Limb (tissue), 2 donors: ENCODE measurements around the gene CAPZB.
"Not testable (repeated sequence)": the region's sequence is repeated elsewhere in the genome, so short reads cannot be mapped to it uniquely, and the experiment has no call there.

Source experiments
- DNase-seq, 2 donors: peaks; one replicate each; pipeline ENCODE4 v3.0.0-alpha.2; 2016; ENCODE audit errors: extremely low spot score in 2 of 2

CAPZB gene

GRCh38 chr1:19499887-19500286 lies 14.5 kb upstream of the CAPZB start:
- DNase-seq = not testable (repeated sequence)

DNA sequence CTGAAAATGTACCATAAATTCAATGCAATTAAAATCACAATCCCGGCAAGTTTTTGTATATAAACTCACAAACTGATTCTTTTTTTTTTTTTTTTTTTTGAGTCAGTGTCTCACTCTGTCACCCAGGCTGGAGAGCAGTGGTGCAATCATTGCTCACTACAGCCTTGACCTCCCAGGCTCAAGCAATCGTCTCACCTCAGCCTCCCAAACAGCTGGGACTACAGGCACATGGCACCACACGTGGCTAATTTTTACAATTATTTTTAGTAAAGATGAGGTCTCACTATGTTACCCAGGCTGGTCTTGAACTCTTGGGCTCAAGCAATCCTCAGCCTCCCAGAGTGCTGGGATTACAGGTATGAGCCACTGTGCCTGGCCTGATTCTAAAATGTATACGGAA lies 12.1 kb upstream of the CAPZB start:
- DNase-seq = not testable (repeated sequence)

GRCh38 chr1:19496527-19496874 lies 11.2 kb upstream of the CAPZB start:
- DNase-seq = no peak

GRCh38 chr1:19495799-19496526 lies 10.6 kb upstream of the CAPZB start:
- peak; percentile 40 to 55 for DNase-seq

GRCh38 chr1:19495000-19495656 lies 9.8 kb upstream of the CAPZB start:
- DNase-seq = no peak

- DNase-seq = no peak
These were observed 8.2 kb upstream of the CAPZB start for GRCh38 chr1:19493547-19493946.

DNA sequence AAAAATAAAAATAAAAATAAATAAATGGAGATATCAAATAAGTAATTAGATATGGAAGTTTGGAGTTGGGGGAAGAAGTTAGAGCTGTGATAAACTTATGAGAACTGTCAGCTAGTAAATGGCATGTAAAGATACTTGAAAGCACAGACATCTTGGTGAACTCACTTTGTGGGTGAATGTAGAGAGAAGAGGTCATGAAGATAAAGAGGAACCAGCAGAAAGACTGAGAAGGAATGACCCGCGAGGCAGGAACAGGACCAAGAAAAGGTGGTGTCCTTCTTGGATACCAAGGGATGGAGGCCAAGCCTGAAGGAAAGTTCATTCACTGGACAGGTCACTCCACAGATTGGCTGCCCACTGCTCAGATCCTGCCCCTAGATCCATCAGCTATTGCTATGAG lies 4.7 kb upstream of the CAPZB start:
- no peak for DNase-seq

- DNase-seq = no peak
These were observed 2.8 kb upstream of the CAPZB start for GRCh38 chr1:19488136-19488535.

DNA sequence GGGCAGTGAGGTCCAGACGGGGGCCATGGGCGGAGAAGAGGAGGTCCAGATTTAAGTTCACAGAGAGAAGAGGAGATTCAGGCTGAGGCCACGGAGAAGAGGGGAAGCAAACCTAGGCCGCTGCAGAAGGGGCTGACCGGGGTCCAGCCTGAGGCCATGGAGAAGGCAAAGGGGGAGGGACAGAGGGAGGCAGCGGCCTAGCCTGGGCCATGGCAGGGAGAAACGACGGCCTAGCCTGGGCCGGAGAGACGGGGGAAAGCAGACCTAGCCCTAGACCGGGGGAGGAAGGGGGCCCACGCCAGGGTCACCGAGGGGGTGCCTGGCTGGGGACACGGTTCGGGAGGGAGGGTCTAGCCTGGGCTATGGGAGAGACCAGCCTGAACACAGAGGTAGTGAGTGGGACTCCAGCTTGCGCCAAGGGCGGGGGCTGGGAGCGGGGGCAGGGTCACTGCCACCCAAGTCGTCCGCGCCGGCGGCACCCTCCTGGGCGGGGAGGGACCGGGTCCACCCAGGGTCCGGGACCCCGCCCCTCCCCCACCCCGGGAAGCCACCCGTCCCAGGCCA lies 459 bp downstream of the CAPZB start:
- DNase-seq = no peak

- DNase-seq = peak in 1 of 2 donors; percentile 40
These were observed 971 bp downstream of the CAPZB start for GRCh38 chr1:19484338-19484797.

GRCh38 chr1:19483691-19484090 lies 1.6 kb downstream of the CAPZB start:
- no peak for DNase-seq

DNA sequence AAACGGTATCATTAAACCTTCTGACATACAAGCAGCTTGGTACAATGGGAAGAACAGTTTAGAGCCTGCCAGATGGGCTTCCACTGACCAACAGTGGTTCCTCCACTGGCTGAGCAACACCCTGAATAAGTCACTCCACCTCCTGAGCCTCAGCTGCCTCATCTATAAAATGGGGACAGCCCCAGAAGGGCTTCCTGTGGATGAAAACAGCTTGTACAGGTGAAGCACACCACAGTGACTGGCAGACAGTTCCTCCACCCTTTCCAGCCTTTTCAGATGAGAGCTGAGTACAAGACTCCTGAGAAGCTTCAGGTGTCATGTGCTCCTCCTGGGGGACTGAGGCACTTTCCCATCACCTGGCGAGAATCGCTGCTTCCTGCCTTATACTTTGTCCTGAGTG lies 2.1 kb downstream of the CAPZB start:
- DNase-seq = no peak

- DNase-seq = no peak
These were observed 3.4 kb downstream of the CAPZB start for GRCh38 chr1:19481826-19482398.

GRCh38 chr1:19480282-19480681 lies 5.1 kb downstream of the CAPZB start:
- no peak for DNase-seq

GRCh38 chr1:19479351-19480120 lies 5.8 kb downstream of the CAPZB start:
- DNase-seq = no peak

GRCh38 chr1:19478322-19478721 lies 7.0 kb downstream of the CAPZB start:
- DNase-seq = no peak

DNA sequence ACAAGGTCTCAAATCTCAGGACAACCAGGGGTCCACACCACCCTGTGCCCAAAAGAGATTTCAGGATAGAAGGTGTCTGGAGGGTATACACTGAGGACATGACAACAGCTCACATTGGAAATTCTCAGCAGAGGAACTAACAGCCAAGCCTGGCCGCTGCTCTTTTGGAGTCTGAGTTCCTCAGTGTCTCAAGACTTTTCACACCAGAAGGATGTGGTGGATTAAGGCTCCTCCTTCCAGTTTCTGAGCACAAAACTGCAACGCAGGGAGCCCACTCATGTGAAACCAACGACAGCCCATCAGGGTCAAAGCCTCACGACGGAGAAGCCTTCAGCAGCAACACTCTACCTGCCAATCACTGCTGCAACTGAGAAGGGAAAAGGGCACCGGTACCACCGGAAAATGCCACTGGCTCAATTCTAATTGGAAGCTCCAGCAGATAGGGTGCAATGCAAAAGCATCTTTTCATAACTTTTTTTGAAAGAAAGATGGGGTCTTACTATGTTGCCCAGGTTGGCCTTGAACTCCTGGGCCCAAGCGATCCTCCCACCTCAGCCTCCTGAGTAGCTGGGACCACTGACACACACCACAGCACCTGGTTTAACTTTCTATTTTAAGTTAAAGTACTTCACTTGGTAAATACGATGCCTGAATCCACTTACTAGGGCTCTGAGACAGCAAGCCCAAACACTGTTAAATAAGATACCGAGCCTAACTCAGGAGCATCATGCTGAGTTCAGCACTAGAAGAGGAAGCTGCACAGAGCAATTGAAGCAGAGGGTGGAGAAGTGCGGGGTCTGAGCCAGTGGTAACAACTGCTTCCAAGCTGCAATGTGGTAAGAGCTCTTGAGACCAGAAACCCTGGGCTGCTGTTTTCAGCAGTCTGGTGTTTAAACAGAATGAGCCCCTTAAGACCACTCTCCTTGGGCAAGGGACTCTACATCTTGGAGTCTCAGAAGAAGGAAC lies 7.8 kb downstream of the CAPZB start:
- DNase-seq = no peak

DNA sequence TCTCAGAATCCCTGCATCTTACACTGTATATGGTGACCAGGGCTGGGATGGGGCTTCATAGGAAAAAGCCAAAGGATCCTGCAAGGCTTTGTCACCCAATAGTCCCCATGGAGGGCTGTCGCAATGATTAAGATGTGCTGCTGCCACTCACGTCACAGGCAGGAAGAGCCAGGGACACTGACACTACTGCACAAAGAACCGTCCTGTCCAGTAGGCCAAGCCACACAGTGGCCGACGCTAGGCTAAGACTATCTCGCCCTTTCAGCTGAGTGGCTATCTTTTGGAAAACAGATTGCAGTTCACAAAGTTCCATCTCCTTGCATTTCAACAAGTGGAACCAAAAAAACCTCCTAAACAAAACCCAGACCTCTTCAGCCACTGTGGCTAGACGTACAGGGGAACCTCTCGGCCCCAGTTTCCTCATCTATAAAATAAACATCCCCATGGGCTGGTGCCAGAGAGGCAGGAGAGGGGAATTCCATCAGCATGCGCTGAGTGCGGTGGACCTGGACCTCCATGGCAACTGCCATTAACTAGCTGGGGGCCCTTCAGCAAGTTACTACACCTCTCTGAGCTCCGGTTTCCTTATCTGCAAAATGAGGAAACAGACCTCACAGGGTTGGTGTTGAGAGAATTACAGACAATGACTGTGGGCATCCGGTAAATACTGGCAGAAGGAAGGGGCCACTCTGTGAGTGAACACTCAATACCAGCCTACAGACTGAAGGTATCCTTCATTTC lies 8.7 kb downstream of the CAPZB start:
- DNase-seq = no peak

DNA sequence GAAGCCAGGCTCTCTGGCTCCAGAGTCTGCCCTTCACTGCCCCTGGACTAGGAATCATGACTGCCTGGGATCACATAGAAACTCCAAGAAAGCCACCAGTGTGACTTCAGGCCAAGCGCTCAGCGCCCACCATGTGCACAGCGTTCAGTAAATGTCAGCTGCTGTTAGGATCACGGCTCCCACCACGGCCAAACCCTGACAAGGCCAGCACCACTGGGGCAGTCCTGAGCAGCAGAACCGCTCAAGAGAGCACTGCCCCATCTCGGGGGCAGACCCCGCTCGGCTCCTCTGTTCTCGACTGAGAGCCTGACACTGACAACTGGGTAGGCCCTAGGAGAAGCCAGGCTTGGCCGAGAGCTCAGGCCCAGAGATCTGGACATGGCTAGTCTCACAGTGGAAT lies 10.0 kb downstream of the CAPZB start:
- no peak for DNase-seq

DNA sequence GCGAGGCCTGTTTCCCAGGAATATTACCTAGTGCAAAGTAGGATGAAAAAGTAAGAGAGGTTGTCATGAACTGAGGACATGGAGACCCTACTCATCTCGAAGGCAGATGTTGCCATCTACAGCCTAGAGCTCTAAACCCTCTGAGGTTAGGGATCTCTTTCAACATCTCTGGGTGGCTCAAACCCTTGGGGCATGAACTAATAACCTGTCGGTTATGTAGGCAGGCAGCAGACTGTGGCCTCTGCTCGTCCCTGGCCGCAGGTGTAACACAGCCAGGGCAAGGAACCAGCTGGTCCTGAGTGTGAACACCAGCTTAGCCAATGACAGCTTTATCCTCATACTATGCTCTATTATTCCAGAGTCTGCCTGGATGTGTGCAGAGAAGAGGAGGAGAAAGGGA lies 13.2 kb downstream of the CAPZB start:
- no peak for DNase-seq
